CMK (cell line): Measurements from ENCODE around the gene OLAH.
A peak's percentile ranks its signal among the peaks of the same experiment; 100 is the strongest.

ENCODE experiments used
- DNase-seq: peaks from one replicate; pipeline ENCODE4 v3.0.0-alpha.2; 2010; ENCODE audit warnings: low read depth

Gene OLAH

GRCh38 chr10:15072358-15072757 is 28.6 kb downstream of the OLAH start:
- no peak for DNase-seq

GRCh38 chr10:15075421-15075820 is 31.7 kb downstream of the OLAH start:
- DNase-seq: no peak

- no peak for DNase-seq
Observed at GRCh38 chr10:15083674-15084501, 40.1 kb downstream of the OLAH start.

- no peak for DNase-seq
Observed at GRCh38 chr10:15084502-15084922, 40.8 kb downstream of the OLAH start.

- DNase-seq: no peak
Observed at GRCh38 chr10:15088428-15089261, 44.9 kb downstream of the OLAH start, which contains the start of gene ACBD7. Gene ACBD7, minus strand, starts transcription at chr10:15088776. Its CDS starts 48 bp downstream, at chr10:15088728.

- DNase-seq: no peak
Observed at GRCh38 chr10:15091418-15091817, 47.7 kb downstream of the OLAH start.

- no peak for DNase-seq
Observed at GRCh38 chr10:15092855-15093408, 49.2 kb downstream of the OLAH start.

- no peak for DNase-seq
Observed at GRCh38 chr10:15096661-15097010, 52.9 kb downstream of the OLAH start.

GRCh38 chr10:15097011-15097812 is 53.5 kb downstream of the OLAH start, which contains the start of gene RPP38:
Gene RPP38, plus strand, starts transcription at chr10:15097355. Its CDS starts 5,960 bp downstream, at chr10:15103315.
- DNase-seq: peak; percentile 77

- no peak for DNase-seq
Observed at GRCh38 chr10:15099886-15100285, 56.1 kb downstream of the OLAH start.

- no peak for DNase-seq
Observed at GRCh38 chr10:15103513-15103912, 59.8 kb downstream of the OLAH start.

- DNase-seq: no peak
Observed at GRCh38 chr10:15106352-15107013, 62.7 kb downstream of the OLAH start.

- no peak for DNase-seq
Observed at GRCh38 chr10:15112657-15113056, 68.9 kb downstream of the OLAH start.

GRCh38 chr10:15113766-15114165 is 70.0 kb downstream of the OLAH start:
- no peak for DNase-seq

GRCh38 chr10:15116225-15116624 is 72.5 kb downstream of the OLAH start:
- no peak for DNase-seq

- DNase-seq: no peak
Observed at GRCh38 chr10:15118615-15119014, 74.9 kb downstream of the OLAH start.

GRCh38 chr10:15120523-15120922 is 76.8 kb downstream of the OLAH start:
- no peak for DNase-seq

- no peak for DNase-seq
Observed at GRCh38 chr10:15121707-15122106, 78.0 kb downstream of the OLAH start.

GRCh38 chr10:15122477-15123030 is 78.8 kb downstream of the OLAH start:
- no peak for DNase-seq
